G401.6 (cell line): ENCODE data around the gene SLC10A4.

Experiments
- FAIRE-seq: peaks from 2 replicates; lab custom pipeline; 2012; peaks lifted over from hg19 to GRCh38; lab: Jason Lieb, UNC

The SLC10A4 gene

GRCh38 chr4:48490012-48490679 lies 7.0 kb downstream of the SLC10A4 start, which contains the start of gene ZAR1:
Gene ZAR1 (plus strand): TSS chr4:48490252. CDS start chr4:48490292, 40 bp downstream.
- FAIRE-seq, result no peak

- no peak for FAIRE-seq
Measured at GRCh38 chr4:48490680-48491513, 7.8 kb downstream of the SLC10A4 start.

DNA sequence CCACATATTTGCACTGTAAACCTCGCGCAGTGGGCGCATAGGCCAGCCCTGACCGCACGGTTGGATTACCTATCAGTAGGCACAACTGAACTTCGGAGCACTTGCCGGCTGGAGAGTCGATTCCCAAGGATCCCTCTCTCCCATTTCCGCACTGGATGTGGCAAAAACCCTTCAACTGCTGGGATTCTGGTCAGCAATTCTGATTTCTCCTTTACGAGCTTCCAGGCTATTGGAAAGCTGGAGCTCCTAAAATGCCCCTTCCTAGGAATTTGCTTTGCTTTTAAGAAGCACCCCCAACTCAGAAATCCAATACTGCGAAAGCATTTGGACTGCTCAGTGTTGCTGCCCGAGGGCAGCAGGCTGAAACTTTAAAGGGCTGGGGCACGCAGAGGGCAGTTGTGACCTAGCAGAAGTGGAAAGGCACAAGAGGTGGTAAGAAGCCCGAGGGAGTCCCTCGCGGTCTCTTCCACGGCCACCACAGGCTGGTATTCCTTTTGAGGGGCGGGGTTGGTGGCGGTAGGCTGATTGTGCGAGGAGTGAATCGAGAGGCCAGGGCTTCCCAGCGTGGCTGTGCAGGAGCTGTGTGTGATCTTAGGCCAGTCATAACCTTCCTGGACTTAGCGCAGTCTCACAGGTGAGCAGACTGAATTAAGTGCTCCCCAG lies 8.5 kb downstream of the SLC10A4 start:
- no peak for FAIRE-seq

GRCh38 chr4:48493452-48494100 lies 10.4 kb downstream of the SLC10A4 start:
- FAIRE-seq, result no peak

- FAIRE-seq, result no peak
Measured at GRCh38 chr4:48495941-48496340, 12.8 kb downstream of the SLC10A4 start.

DNA sequence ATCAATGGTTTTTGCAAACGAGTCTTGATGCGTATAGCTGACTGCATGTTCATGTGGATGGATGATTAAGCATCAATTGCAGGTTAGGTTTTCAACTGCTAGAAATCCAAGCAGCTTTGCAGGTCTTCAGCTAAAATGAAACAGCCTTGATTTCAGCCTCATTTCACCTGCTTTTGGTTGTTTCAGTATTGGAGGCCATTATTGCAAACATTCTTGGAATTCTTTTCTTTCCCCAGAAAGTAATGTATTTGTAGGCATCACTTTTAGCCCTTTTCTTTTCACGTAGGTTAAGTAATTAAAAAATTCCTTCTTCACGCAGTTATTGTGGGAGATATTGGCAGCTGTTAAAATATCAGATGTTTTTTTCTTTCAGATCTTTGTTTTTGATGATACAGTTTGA lies 15.8 kb downstream of the SLC10A4 start:
- no peak for FAIRE-seq

DNA sequence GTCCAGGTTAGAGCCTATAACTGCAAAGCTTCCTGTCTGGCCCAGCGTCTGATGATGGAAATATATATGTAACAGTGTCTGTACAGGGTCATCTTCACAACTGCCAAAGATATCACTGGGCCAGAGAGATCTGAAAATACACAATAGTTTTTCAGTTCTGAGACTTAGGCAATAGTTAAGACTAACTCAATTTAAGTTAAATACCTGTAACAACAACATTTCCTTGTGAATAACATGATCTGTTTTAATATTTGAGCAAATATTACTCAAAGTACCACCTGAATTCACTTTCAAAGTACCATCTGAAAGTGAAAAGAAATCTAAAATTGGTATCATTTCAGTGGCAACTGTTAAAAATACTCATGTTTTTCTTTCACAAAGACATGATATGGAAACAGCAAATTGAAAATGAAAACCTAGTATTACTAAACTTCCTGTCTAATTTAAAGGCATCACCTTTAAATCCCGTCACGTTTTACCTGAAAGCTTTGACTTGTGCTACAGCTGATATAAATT lies 16.5 kb downstream of the SLC10A4 start:
- FAIRE-seq, result no peak

DNA sequence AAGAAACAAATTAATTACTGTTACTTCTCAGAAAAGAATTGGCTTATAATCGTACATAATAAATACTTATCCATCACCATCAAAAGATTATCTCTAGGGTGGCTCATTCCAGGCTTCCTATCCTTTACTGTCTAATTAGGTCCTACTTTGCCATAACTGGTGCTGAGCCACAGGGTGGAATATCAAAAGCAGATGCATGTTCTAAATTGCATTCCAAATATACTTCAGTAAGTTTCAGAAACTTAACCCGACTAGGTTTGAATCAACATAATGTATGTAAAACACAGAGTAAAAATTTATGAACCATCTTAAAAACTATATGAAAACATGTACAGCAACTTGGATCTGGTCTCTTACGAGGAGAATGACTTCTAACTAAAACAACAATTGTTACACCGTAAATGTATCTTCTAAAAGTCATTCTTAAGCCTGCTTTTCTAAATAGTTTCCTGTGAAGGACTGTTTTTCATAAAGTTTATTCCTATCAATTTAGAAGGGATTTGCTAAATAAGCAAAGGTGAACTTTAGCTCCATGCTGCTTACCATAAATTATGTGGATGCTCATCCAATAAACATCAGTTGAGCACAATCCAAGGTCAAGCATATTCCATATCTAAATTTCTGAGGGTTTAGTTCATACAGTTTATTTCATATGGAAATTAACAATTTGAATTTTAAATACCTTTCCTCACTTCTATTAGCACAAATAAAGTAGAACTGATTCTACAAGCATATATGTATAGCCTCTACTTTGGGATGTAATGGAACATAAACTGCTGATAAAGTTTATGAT lies 20.3 kb downstream of the SLC10A4 start:
- FAIRE-seq, result no peak

DNA sequence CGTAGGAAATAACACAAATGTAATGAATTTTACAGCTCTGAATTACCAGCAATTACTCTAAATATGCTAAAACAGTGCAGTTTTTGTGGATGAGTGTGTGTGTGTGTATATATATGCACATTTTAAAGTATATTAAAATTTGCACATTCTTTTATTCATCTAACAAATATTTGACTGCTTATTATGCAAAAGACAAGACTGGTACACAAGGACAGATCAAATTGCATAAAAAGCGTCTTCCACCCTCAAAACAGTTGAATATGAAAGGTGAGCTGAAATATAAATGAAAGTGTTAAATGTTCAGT lies 20.8 kb downstream of the SLC10A4 start:
- FAIRE-seq, result no peak

- no peak for FAIRE-seq
Measured at GRCh38 chr4:48504352-48504751, 21.2 kb downstream of the SLC10A4 start.

- no peak for FAIRE-seq
Measured at GRCh38 chr4:48506716-48507115, 23.6 kb downstream of the SLC10A4 start.

- no peak for FAIRE-seq
Measured at GRCh38 chr4:48509543-48509942, 26.4 kb downstream of the SLC10A4 start.

GRCh38 chr4:48518143-48518542 lies 35.0 kb downstream of the SLC10A4 start:
- FAIRE-seq, result no peak

- FAIRE-seq, result no peak
Measured at GRCh38 chr4:48526406-48526805, 43.3 kb downstream of the SLC10A4 start.

DNA sequence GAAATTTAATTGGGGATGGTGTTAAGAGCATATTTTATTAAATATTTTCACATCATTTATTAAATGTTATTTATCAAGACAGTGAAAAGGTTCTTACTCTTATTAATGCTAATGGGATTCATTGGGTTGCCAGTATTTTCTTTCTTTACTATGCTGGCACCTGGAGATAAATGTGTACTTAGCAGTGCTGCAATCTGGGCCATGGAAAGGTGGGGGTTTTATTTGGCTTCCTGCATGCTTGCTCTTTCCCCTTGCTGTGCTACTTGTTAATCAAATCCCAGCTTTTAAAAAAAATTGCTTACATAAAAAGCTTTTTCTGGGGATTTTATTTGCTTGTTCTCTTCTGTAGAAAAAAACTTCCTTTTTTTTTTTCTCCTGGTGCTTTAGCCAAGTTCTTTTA lies 55.2 kb downstream of the SLC10A4 start:
- FAIRE-seq, result no peak
